Measurements from ENCODE around the gene GABBR2.
"Not testable (repeated sequence)": the region's sequence is repeated elsewhere in the genome, so short reads cannot be mapped to it uniquely, and the experiment has no call there.

GABBR2 gene

GRCh38 chr9:98502311-98502975 lies 206.3 kb downstream of the GABBR2 start:
- Histone ChIP-seq H3K4me3 (ENCODE audit: insufficient read depth, low read depth, low read length, poor library complexity, severe bottlenecking) (no peak overlapping the region), H3K36me3 (ENCODE audit: control insufficient read depth, insufficient read depth, low read length) (no peaks in the 10 kb centered on the region), H3K4me1 (ENCODE audit: control insufficient read depth, insufficient read depth, low read length, poor library complexity, severe bottlenecking) (no peaks in the 10 kb centered on the region), H3K27ac (ENCODE audit: insufficient read depth, low read length, poor library complexity, severe bottlenecking) (no peak overlapping the region), H3K27me3 (replicated peaks; ENCODE audit: control insufficient read depth, insufficient read depth, low read length, poor library complexity, severe bottlenecking) (no peaks in the 10 kb centered on the region), H3K9me3 (ENCODE audit: control insufficient read depth, low read length) (no peaks in the 10 kb centered on the region)
- no peak for DNase-seq

- no peaks in the 10 kb centered on the region for H3K27me3 ChIP-seq (replicated peaks; ENCODE audit: control insufficient read depth, insufficient read depth, low read length, poor library complexity, severe bottlenecking)
- no peak for DNase-seq
- no peaks in the 10 kb centered on the region for H3K36me3 ChIP-seq (ENCODE audit: control insufficient read depth, insufficient read depth, low read length)
Observed at GRCh38 chr9:98501819-98502218, 206.9 kb downstream of the GABBR2 start.

GRCh38 chr9:98501259-98501658 lies 207.5 kb downstream of the GABBR2 start:
- H3K27ac ChIP-seq (ENCODE audit: insufficient read depth, low read length, poor library complexity, severe bottlenecking) = not testable (repeated sequence)

More at GRCh38 chr9:98501819-98502218, 206.9 kb downstream of the GABBR2 start:
- Histone ChIP-seq H3K4me3 (ENCODE audit: insufficient read depth, low read depth, low read length, poor library complexity, severe bottlenecking) (no peak overlapping the region), H3K4me1 (ENCODE audit: control insufficient read depth, insufficient read depth, low read length, poor library complexity, severe bottlenecking) (no peaks in the 10 kb centered on the region), H3K9me3 (ENCODE audit: control insufficient read depth, low read length) (no peaks in the 10 kb centered on the region), H3K27ac (ENCODE audit: insufficient read depth, low read length, poor library complexity, severe bottlenecking) (no peak overlapping the region)

GRCh38 chr9:98500337-98500919 lies 208.3 kb downstream of the GABBR2 start:
- H3K27ac ChIP-seq (ENCODE audit: insufficient read depth, low read length, poor library complexity, severe bottlenecking) = no peak overlapping the region
- no peak for DNase-seq
- no peaks in the 10 kb centered on the region for H3K36me3 ChIP-seq (ENCODE audit: control insufficient read depth, insufficient read depth, low read length)
- H3K27me3 ChIP-seq (replicated peaks; ENCODE audit: control insufficient read depth, insufficient read depth, low read length, poor library complexity, severe bottlenecking) = no peaks in the 10 kb centered on the region
- H3K4me3 ChIP-seq (ENCODE audit: insufficient read depth, low read depth, low read length, poor library complexity, severe bottlenecking) = no peak overlapping the region
- H3K4me1 ChIP-seq (ENCODE audit: control insufficient read depth, insufficient read depth, low read length, poor library complexity, severe bottlenecking) = no peaks in the 10 kb centered on the region
- H3K9me3 ChIP-seq (ENCODE audit: control insufficient read depth, low read length) = no peaks in the 10 kb centered on the region

More at GRCh38 chr9:98501259-98501658, 207.5 kb downstream of the GABBR2 start:
- not testable (repeated sequence) for DNase-seq; H3K9me3 ChIP-seq (ENCODE audit: control insufficient read depth, low read length); H3K27me3 ChIP-seq (replicated peaks; ENCODE audit: control insufficient read depth, insufficient read depth, low read length, poor library complexity, severe bottlenecking); H3K36me3 ChIP-seq (ENCODE audit: control insufficient read depth, insufficient read depth, low read length); H3K4me3 ChIP-seq (ENCODE audit: insufficient read depth, low read depth, low read length, poor library complexity, severe bottlenecking); H3K4me1 ChIP-seq (ENCODE audit: control insufficient read depth, insufficient read depth, low read length, poor library complexity, severe bottlenecking)

- Histone ChIP-seq H3K27ac (ENCODE audit: insufficient read depth, low read length, poor library complexity, severe bottlenecking) (no peak overlapping the region), H3K9me3 (ENCODE audit: control insufficient read depth, low read length) (no peaks in the 10 kb centered on the region), H3K4me1 (ENCODE audit: control insufficient read depth, insufficient read depth, low read length, poor library complexity, severe bottlenecking) (no peaks in the 10 kb centered on the region), H3K36me3 (ENCODE audit: control insufficient read depth, insufficient read depth, low read length) (no peaks in the 10 kb centered on the region), H3K27me3 (replicated peaks; ENCODE audit: control insufficient read depth, insufficient read depth, low read length, poor library complexity, severe bottlenecking) (no peaks in the 10 kb centered on the region), H3K4me3 (ENCODE audit: insufficient read depth, low read depth, low read length, poor library complexity, severe bottlenecking) (no peak overlapping the region)
- DNase-seq = no peak
Observed at GRCh38 chr9:98495530-98495929, 213.2 kb downstream of the GABBR2 start.

GRCh38 chr9:98494852-98495251 lies 213.9 kb downstream of the GABBR2 start:
- DNase-seq = no peak
- H3K27ac ChIP-seq (ENCODE audit: insufficient read depth, low read length, poor library complexity, severe bottlenecking) = no peak overlapping the region

GRCh38 chr9:98491828-98492227 lies 216.9 kb downstream of the GABBR2 start:
- Histone ChIP-seq H3K9me3 (ENCODE audit: control insufficient read depth, low read length) (no peaks in the 10 kb centered on the region), H3K4me3 (ENCODE audit: insufficient read depth, low read depth, low read length, poor library complexity, severe bottlenecking) (no peak overlapping the region), H3K27ac (ENCODE audit: insufficient read depth, low read length, poor library complexity, severe bottlenecking) (no peak overlapping the region), H3K27me3 (replicated peaks; ENCODE audit: control insufficient read depth, insufficient read depth, low read length, poor library complexity, severe bottlenecking) (no peaks in the 10 kb centered on the region), H3K4me1 (ENCODE audit: control insufficient read depth, insufficient read depth, low read length, poor library complexity, severe bottlenecking) (no peaks in the 10 kb centered on the region), H3K36me3 (ENCODE audit: control insufficient read depth, insufficient read depth, low read length) (no peaks in the 10 kb centered on the region)
- no peak for DNase-seq

More at GRCh38 chr9:98494852-98495251, 213.9 kb downstream of the GABBR2 start:
- H3K4me1 ChIP-seq (ENCODE audit: control insufficient read depth, insufficient read depth, low read length, poor library complexity, severe bottlenecking) = no peaks in the 10 kb centered on the region
- no peaks in the 10 kb centered on the region for H3K36me3 ChIP-seq (ENCODE audit: control insufficient read depth, insufficient read depth, low read length)
- no peaks in the 10 kb centered on the region for H3K27me3 ChIP-seq (replicated peaks; ENCODE audit: control insufficient read depth, insufficient read depth, low read length, poor library complexity, severe bottlenecking)
- no peaks in the 10 kb centered on the region for H3K9me3 ChIP-seq (ENCODE audit: control insufficient read depth, low read length)
- no peak overlapping the region for H3K4me3 ChIP-seq (ENCODE audit: insufficient read depth, low read depth, low read length, poor library complexity, severe bottlenecking)

GRCh38 chr9:98491231-98491651 lies 217.5 kb downstream of the GABBR2 start:
- Histone ChIP-seq H3K4me1 (ENCODE audit: control insufficient read depth, insufficient read depth, low read length, poor library complexity, severe bottlenecking) (no peaks in the 10 kb centered on the region), H3K27me3 (replicated peaks; ENCODE audit: control insufficient read depth, insufficient read depth, low read length, poor library complexity, severe bottlenecking) (no peaks in the 10 kb centered on the region), H3K36me3 (ENCODE audit: control insufficient read depth, insufficient read depth, low read length) (no peaks in the 10 kb centered on the region), H3K27ac (ENCODE audit: insufficient read depth, low read length, poor library complexity, severe bottlenecking) (no peak overlapping the region), H3K9me3 (ENCODE audit: control insufficient read depth, low read length) (no peaks in the 10 kb centered on the region), H3K4me3 (ENCODE audit: insufficient read depth, low read depth, low read length, poor library complexity, severe bottlenecking) (no peak overlapping the region)
- DNase-seq = no peak

- Histone ChIP-seq H3K36me3 (ENCODE audit: control insufficient read depth, insufficient read depth, low read length) (no peaks in the 10 kb centered on the region), H3K27me3 (replicated peaks; ENCODE audit: control insufficient read depth, insufficient read depth, low read length, poor library complexity, severe bottlenecking) (no peaks in the 10 kb centered on the region), H3K4me1 (ENCODE audit: control insufficient read depth, insufficient read depth, low read length, poor library complexity, severe bottlenecking) (no peaks in the 10 kb centered on the region), H3K27ac (ENCODE audit: insufficient read depth, low read length, poor library complexity, severe bottlenecking) (no peak overlapping the region), H3K9me3 (ENCODE audit: control insufficient read depth, low read length) (no peaks in the 10 kb centered on the region), H3K4me3 (ENCODE audit: insufficient read depth, low read depth, low read length, poor library complexity, severe bottlenecking) (no peak overlapping the region)
- no peak for DNase-seq
Observed at GRCh38 chr9:98488571-98489312, 220.0 kb downstream of the GABBR2 start.

- Histone ChIP-seq H3K4me3 (ENCODE audit: insufficient read depth, low read depth, low read length, poor library complexity, severe bottlenecking) (no peak overlapping the region), H3K27me3 (replicated peaks; ENCODE audit: control insufficient read depth, insufficient read depth, low read length, poor library complexity, severe bottlenecking) (no peaks in the 10 kb centered on the region), H3K36me3 (ENCODE audit: control insufficient read depth, insufficient read depth, low read length) (no peaks in the 10 kb centered on the region), H3K27ac (ENCODE audit: insufficient read depth, low read length, poor library complexity, severe bottlenecking) (no peak overlapping the region), H3K4me1 (ENCODE audit: control insufficient read depth, insufficient read depth, low read length, poor library complexity, severe bottlenecking) (no peaks in the 10 kb centered on the region), H3K9me3 (ENCODE audit: control insufficient read depth, low read length) (no peaks in the 10 kb centered on the region)
- DNase-seq = no peak
Observed at GRCh38 chr9:98485706-98486105, 223.0 kb downstream of the GABBR2 start.
